Left colon (tissue), 2 donors: ENCODE results near the gene FAM98C. TPM values are rescaled to one million over a fixed set of nuclear protein-coding genes. Genes with fewer than 3 reads are reported as not detected.

Experiments used
- total RNA-seq, 2 donors: library from RNA; stranded (reverse); fragmentation: NEBNext Ultra II Directional; extraction: Animal tissue kit (Norgen Biotek cat#: 25700); gene quantifications; one replicate each; pipeline ENCODE4 v1.2.1, GENCODE V29; 2021
- donor health status: DM: no; HTN: no; CAD: no.
- donor health status: DM: yes; HTN: yes; CAD: no.

Gene FAM98C
- total RNA-seq, 2 donors from 2014 or later, result 33.2 to 37.4 TPM

Other genes with a start within 250 kb of the FAM98C start
- gene DPF1, start 178.9 kb upstream of the FAM98C start, total RNA-seq, result not detected
- gene PPP1R14A, start 146.7 kb upstream of the FAM98C start, total RNA-seq, result 10 to 100 TPM in 1 of 2 donors, 1 to 10 TPM in 1; 7.1 to 38.3 TPM
- gene SPINT2, start 138.5 kb upstream of the FAM98C start, total RNA-seq, result 100 to 1,000 TPM; 852 to 964 TPM
- gene C19orf33, start 98.8 kb upstream of the FAM98C start, total RNA-seq, result 100 to 1,000 TPM; 276 to 333 TPM
- 10 to 100 TPM; 24.1 to 27.6 TPM for gene YIF1B, start 87.1 kb upstream of the FAM98C start, total RNA-seq
- gene KCNK6, start 83.2 kb upstream of the FAM98C start, total RNA-seq, result 10 to 100 TPM; 27.2 to 32.7 TPM
- gene CATSPERG, start 67.3 kb upstream of the FAM98C start, total RNA-seq, result 1 to 10 TPM; 6.7 to 8.5 TPM
- 100 to 1,000 TPM; 129 to 136 TPM for gene PSMD8, start 28.5 kb upstream of the FAM98C start, total RNA-seq
- under 1 TPM in 1 of 2 donors, not detected in 1; 0.37 TPM for gene GGN, start 15.1 kb upstream of the FAM98C start, total RNA-seq
- 1 to 10 TPM in 1 of 2 donors, under 1 TPM in 1; 0.28 to 1.6 TPM for gene SPRED3, start 14.4 kb upstream of the FAM98C start, total RNA-seq
- gene RASGRP4, start 23.1 kb downstream of the FAM98C start, total RNA-seq, result 1 to 10 TPM in 1 of 2 donors, under 1 TPM in 1; 0.49 to 1.8 TPM
- 1 to 10 TPM in 1 of 2 donors, under 1 TPM in 1; 0.76 to 1.7 TPM for gene RYR1, start 30.6 kb downstream of the FAM98C start, total RNA-seq
- gene MAP4K1, start 214.9 kb downstream of the FAM98C start, total RNA-seq, result 1 to 10 TPM; 2.9 to 6.6 TPM
- 100 to 1,000 TPM; 343 to 430 TPM for gene EIF3K, start 216.1 kb downstream of the FAM98C start, total RNA-seq
- gene ACTN4, start 244.6 kb downstream of the FAM98C start, total RNA-seq, result 1,000 to 10,000 TPM in 1 of 2 donors, 100 to 1,000 TPM in 1; 971 to 1,150 TPM